Calu3 (cell line): ENCODE measurements around the gene USP5. TPM values are rescaled to one million over a fixed set of nuclear protein-coding genes. Genes with fewer than 3 reads are reported as not detected.

ENCODE experiments used
- BruUV-seq: library from RNA; stranded (reverse); fragments of 400-500 nt; replicated peaks from 2 replicates; lab custom pipeline; 2021; lab: Mats Ljungman, UMichigan
- CTCF ChIA-PET: fragments of 300-600 bp; sonication (Branson Sonifier 250); formaldehyde crosslinking; loops from one replicate; lab custom pipeline; 2022; ENCODE audit warnings: antibody characterized with exemption; lab: Charles Lee
- DNase-seq: peaks from one replicate; pipeline ENCODE4 v3.0.0; 2022
- H3K27ac Mint-ChIP-seq: one replicate; pipeline ENCODE4 v1.8.0; 2022; ENCODE audit warnings: mixed read lengths; ENCODE audit not compliant: unreplicated experiment
- H3K27me3 Mint-ChIP-seq: one replicate; pipeline ENCODE4 v1.8.0; 2022; ENCODE audit warnings: mixed read lengths; ENCODE audit not compliant: unreplicated experiment
- H3K36me3 Mint-ChIP-seq: one replicate; pipeline ENCODE4 v1.8.0; 2022; ENCODE audit warnings: mild to moderate bottlenecking, moderate library complexity, mixed read lengths; ENCODE audit not compliant: insufficient read depth, unreplicated experiment
- H3K4me1 Mint-ChIP-seq: one replicate; pipeline ENCODE4 v1.8.0; 2022; ENCODE audit warnings: mild to moderate bottlenecking, low read depth, mixed read lengths; ENCODE audit not compliant: unreplicated experiment
- H3K4me3 Mint-ChIP-seq: one replicate; pipeline ENCODE4 v1.8.0; 2022; ENCODE audit warnings: mild to moderate bottlenecking, low read depth, moderate library complexity, mixed read lengths; ENCODE audit not compliant: unreplicated experiment
- H3K9me3 Mint-ChIP-seq: one replicate; pipeline ENCODE4 v1.8.0; 2022; ENCODE audit warnings: low read depth, mixed read lengths; ENCODE audit not compliant: unreplicated experiment
- CTCF ChIP-seq: fragments of 200-600 bp; IDR thresholded peaks from one replicate; pipeline ENCODE4 v1.8.0; 2022; ENCODE audit warnings: antibody characterized with exemption; ENCODE audit not compliant: unreplicated experiment
- intact Hi-C: fragments of 100-400 bp; cut with micrococcal nuclease; formaldehyde crosslinking; loops from one replicate; pipeline ENCODE4 v1.10.0; 2022; ENCODE audit not compliant: unreplicated experiment
- total RNA-seq: library from RNA; stranded (reverse); gene quantifications from 2 replicates; pipeline ENCODE4 v1.2.3, GENCODE V29; 2022

Gene USP5
- total RNA-seq, 1 experiment from 2014 or later = 128 TPM

- peak overlapping the region; percentile 94 for H3K4me3 Mint-ChIP-seq
- H3K27ac Mint-ChIP-seq = no peak overlapping the region
- H3K27me3 Mint-ChIP-seq = no peaks in the 10 kb centered on the region
- no TSS peak for BruUV-seq
- no peaks in the 10 kb centered on the region for H3K9me3 Mint-ChIP-seq
- H3K4me1 Mint-ChIP-seq = peaks cover 26% of the 10 kb centered on the region
- CTCF ChIA-PET = no interaction called here
- no peak for TF ChIP-seq CTCF
- intact Hi-C loops = no loop called here
- H3K36me3 Mint-ChIP-seq = peaks cover 49% of the 10 kb centered on the region
- no peak for DNase-seq
These were observed 2.5 kb upstream of the USP5 start for GRCh38 chr12:6849427-6849826.

GRCh38 chr12:6849976-6850560, 1.9 kb upstream of the USP5 start:
- Mint-ChIP-seq H3K4me3 (peak overlapping the region; percentile 94), H3K4me1 (peaks cover 27% of the 10 kb centered on the region), H3K27me3 (no peaks in the 10 kb centered on the region), H3K36me3 (peaks cover 49% of the 10 kb centered on the region), H3K27ac (peak overlapping the region; percentile 89), H3K9me3 (no peaks in the 10 kb centered on the region)
- CTCF ChIA-PET = interaction anchor here (2.7 to 2.8 kb wide), 2 partner anchors 10 to 16 kb away, joined by 8 to 10 read pairs; partner anchors contain the start of gene GNB3
- intact Hi-C loops = no loop called here
- TF ChIP-seq CTCF = no peak
- no peak for DNase-seq
- BruUV-seq = no TSS peak

GRCh38 chr12:6850796-6851152, 1.2 kb upstream of the USP5 start:
- Mint-ChIP-seq H3K27ac (peak overlapping the region; percentile 89), H3K9me3 (no peaks in the 10 kb centered on the region), H3K4me1 (peaks cover 27% of the 10 kb centered on the region), H3K36me3 (peaks cover 49% of the 10 kb centered on the region), H3K4me3 (peak overlapping the region; percentile 94), H3K27me3 (no peaks in the 10 kb centered on the region)
- no peak for DNase-seq
- BruUV-seq = TSS peak; percentile 77
- intact Hi-C loops = loop anchor here (1.0 kb wide), 1 partner anchor 15 kb away; no protein-coding TSS in a partner anchor
- no peak for TF ChIP-seq CTCF
- CTCF ChIA-PET = interaction anchor here (1.1 to 3.0 kb wide), 7 partner anchors 11 to 98 kb away, joined by 4 to 19 read pairs (median 10); partner anchors contain the start of genes GNB3, MLF2 and SPSB2

- Mint-ChIP-seq H3K36me3 (peaks cover 49% of the 10 kb centered on the region), H3K4me3 (peak within 1 kb of the TSS; percentile 94), H3K27ac (peak within 1 kb of the TSS; percentile 89), H3K9me3 (no peaks in the 10 kb centered on the region), H3K4me1 (peaks cover 27% of the 10 kb centered on the region), H3K27me3 (no peaks in the 10 kb centered on the region)
- CTCF ChIA-PET = interaction anchor here (0.7 to 3.0 kb wide), 13 partner anchors 12 to 128 kb away, joined by 3 to 19 read pairs (median 7); partner anchors contain the start of genes COPS7A, GNB3, MLF2 and PTMS
- intact Hi-C loops = loop anchor here (1.0 kb wide), 1 partner anchor 16 kb away; no protein-coding TSS in a partner anchor
- no peak for TF ChIP-seq CTCF
- DNase-seq = peak; percentile 95
- BruUV-seq = no TSS peak
These were observed 613 bp upstream of the USP5 start, which contains the start of gene CDCA3 for GRCh38 chr12:6851153-6851920. Gene CDCA3 (minus strand): TSS chr12:6851286. CDS start chr12:6850952, 334 bp downstream.
